ENCODE measurements around the gene XRCC4.

GRCh38 chr5:83099001-83099400 lies 21.7 kb downstream of the XRCC4 start:
- TF ChIP-seq SP1 (IDR thresholded peaks at IDR 0.05) (no peak), YY1 (IDR thresholded peaks at IDR 0.05) (no peak), CTCF (IDR thresholded peaks at IDR 0.05; ENCODE audit: low read depth, low read length, missing input control) (no peak), EGR1 (IDR thresholded peaks at IDR 0.05; ENCODE audit: low read depth in 2 of 2) (no peak), GABPA (IDR thresholded peaks at IDR 0.05 in 1 of 2, conservative IDR thresholded peaks at IDR 0.05 in 1 of 2) (no peak), RAD21 (IDR thresholded peaks at IDR 0.05) (no peak), HNF4A (conservative IDR thresholded peaks at IDR 0.05) (no peak), TAF1 (conservative IDR thresholded peaks at IDR 0.05) (no peak), JUND (IDR thresholded peaks at IDR 0.05) (no peak)
- TF ChIP-seq, protein P1, sequence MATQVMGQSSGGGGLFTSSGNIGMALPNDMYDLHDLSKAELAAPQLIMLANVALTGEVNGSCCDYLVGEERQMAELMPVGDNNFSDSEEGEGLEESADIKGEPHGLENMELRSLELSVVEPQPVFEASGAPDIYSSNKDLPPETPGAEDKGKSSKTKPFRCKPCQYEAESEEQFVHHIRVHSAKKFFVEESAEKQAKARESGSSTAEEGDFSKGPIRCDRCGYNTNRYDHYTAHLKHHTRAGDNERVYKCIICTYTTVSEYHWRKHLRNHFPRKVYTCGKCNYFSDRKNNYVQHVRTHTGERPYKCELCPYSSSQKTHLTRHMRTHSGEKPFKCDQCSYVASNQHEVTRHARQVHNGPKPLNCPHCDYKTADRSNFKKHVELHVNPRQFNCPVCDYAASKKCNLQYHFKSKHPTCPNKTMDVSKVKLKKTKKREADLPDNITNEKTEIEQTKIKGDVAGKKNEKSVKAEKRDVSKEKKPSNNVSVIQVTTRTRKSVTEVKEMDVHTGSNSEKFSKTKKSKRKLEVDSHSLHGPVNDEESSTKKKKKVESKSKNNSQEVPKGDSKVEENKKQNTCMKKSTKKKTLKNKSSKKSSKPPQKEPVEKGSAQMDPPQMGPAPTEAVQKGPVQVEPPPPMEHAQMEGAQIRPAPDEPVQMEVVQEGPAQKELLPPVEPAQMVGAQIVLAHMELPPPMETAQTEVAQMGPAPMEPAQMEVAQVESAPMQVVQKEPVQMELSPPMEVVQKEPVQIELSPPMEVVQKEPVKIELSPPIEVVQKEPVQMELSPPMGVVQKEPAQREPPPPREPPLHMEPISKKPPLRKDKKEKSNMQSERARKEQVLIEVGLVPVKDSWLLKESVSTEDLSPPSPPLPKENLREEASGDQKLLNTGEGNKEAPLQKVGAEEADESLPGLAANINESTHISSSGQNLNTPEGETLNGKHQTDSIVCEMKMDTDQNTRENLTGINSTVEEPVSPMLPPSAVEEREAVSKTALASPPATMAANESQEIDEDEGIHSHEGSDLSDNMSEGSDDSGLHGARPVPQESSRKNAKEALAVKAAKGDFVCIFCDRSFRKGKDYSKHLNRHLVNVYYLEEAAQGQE (IDR thresholded peaks at IDR 0.05): no peak
- TF ChIP-seq, protein P2, sequence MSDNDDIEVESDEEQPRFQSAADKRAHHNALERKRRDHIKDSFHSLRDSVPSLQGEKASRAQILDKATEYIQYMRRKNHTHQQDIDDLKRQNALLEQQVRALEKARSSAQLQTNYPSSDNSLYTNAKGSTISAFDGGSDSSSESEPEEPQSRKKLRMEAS (IDR thresholded peaks at IDR 0.05): no peak
- TF ChIP-seq, protein P3, sequence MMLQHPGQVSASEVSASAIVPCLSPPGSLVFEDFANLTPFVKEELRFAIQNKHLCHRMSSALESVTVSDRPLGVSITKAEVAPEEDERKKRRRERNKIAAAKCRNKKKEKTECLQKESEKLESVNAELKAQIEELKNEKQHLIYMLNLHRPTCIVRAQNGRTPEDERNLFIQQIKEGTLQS (IDR thresholded peaks at IDR 0.05): no peak
